Suprapubic skin (tissue), 3 donors: ENCODE data around the gene XPOT.

Experiments
- EP300 ChIP-seq: sonication (generic); formaldehyde crosslinking; IDR thresholded peaks from one replicate; pipeline ENCODE4 v1.6.1; 2017; ENCODE audit warnings: antibody characterized with exemption
- POLR2A ChIP-seq, 2 donors: fragments of 450-650 bp; IDR thresholded peaks; one replicate each; pipeline ENCODE4 v1.6.1; 2017; ENCODE audit warnings: antibody characterized with exemption in 2 of 2, mild to moderate bottlenecking in 2 of 2, moderate library complexity in 2 of 2
- TF ChIP-seq, protein P1 (sequence below), 2 donors: fragments of 200-600 bp in 1 of 2; fragments of 450-650 bp in 1 of 2; sonication (generic) in 1 of 2; IDR thresholded peaks; one replicate each; pipeline ENCODE4 v1.5.1; 2016 to 2019; ENCODE audit warnings: antibody characterized with exemption in 2 of 2, mild to moderate bottlenecking in 1 of 2, moderate library complexity in 1 of 2

DNA sequence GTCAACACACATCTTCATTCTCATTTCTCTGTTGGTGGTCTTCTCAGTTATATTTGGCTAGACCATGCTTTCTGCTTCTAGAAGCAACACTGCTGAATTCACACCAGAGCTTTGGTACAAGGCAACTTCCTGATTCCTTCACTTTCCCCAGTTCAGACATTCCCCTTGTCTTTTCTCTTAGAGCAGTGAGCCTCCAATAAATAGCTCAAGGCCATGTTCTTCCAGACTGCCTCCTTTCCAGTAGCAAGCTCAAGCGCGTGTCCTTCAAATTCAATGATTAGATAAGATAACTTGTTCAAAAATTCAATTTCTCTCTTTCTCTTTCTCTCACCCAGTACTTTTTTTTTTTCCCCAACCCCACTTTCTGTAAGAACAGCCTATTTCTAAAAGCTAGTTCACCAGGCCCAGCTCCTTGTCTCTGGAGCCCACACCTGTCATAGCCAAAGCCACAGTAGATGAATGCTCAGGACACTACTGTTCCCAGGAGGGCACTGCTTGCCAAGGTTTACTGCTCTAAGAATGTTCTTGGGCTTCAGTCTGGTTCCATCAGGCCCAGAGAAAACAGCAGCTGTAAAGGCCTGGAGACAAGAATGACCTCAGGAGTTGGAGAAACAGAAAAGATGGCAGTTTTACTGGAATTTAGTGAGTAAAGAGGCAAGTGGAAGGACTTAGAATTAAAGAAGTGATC lies 65.4 kb downstream of the XPOT start:
- TF ChIP-seq, protein P1, sequence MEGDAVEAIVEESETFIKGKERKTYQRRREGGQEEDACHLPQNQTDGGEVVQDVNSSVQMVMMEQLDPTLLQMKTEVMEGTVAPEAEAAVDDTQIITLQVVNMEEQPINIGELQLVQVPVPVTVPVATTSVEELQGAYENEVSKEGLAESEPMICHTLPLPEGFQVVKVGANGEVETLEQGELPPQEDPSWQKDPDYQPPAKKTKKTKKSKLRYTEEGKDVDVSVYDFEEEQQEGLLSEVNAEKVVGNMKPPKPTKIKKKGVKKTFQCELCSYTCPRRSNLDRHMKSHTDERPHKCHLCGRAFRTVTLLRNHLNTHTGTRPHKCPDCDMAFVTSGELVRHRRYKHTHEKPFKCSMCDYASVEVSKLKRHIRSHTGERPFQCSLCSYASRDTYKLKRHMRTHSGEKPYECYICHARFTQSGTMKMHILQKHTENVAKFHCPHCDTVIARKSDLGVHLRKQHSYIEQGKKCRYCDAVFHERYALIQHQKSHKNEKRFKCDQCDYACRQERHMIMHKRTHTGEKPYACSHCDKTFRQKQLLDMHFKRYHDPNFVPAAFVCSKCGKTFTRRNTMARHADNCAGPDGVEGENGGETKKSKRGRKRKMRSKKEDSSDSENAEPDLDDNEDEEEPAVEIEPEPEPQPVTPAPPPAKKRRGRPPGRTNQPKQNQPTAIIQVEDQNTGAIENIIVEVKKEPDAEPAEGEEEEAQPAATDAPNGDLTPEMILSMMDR (IDR thresholded peaks at IDR 0.05): no peak
- TF ChIP-seq POLR2A (IDR thresholded peaks at IDR 0.05) (no peak), EP300 (no peak)
